ENCODE data around the gene CCL4L2. TPM values are rescaled to one million over a fixed set of nuclear protein-coding genes. Genes with fewer than 3 reads are reported as not detected.
"Not testable (repeated sequence)": the region's sequence is repeated elsewhere in the genome, so short reads cannot be mapped to it uniquely, and the experiment has no call there.

The CCL4L2 gene
- total RNA-seq, 1 experiment from 2014 or later = not detected

GRCh38 chr17:36214918-36215317, 4.1 kb downstream of the CCL4L2 start:
- in situ Hi-C loops (cut with HindIII; ENCODE audit: low pct_unique_long_range_greater_than_20kb, low sequenced_read_pairs) = no loop called here
- no peak for TF ChIP-seq CTCF (IDR thresholded peaks at IDR 0.05)
- TF ChIP-seq POLR2AphosphoS5 (IDR thresholded peaks at IDR 0.05; ENCODE audit: low read depth, low read length) = no peak
- no peak for TF ChIP-seq REST (IDR thresholded peaks at IDR 0.05; ENCODE audit: insufficient read depth in 1 of 2, low read depth in 2 of 2, low read length in 1 of 2)
- TF ChIP-seq TCF7L2 (IDR thresholded peaks at IDR 0.05; ENCODE audit: low read depth, low read length) = no peak
- TF ChIP-seq SIN3A (IDR thresholded peaks at IDR 0.05; ENCODE audit: borderline replicate concordance, insufficient read depth, low read depth, low read length) = no peak
- Histone ChIP-seq H3K9me3 (ENCODE audit: control insufficient read depth, insufficient read depth, low read depth, low read length) (no peaks in the 10 kb centered on the region), H3K27me3 (ENCODE audit: control insufficient read depth, insufficient read depth, low read length) (no peaks in the 10 kb centered on the region), H3K27ac (ENCODE audit: low read length) (no peak overlapping the region), H3K36me3 (ENCODE audit: control insufficient read depth, insufficient read depth, low read length) (no peaks in the 10 kb centered on the region), H3K4me3 (ENCODE audit: low read depth in 2 of 2, low read length in 2 of 2) (no peak overlapping the region), H3K4me1 (ENCODE audit: control insufficient read depth, insufficient read depth, low read length) (no peaks in the 10 kb centered on the region)
- POLR2A ChIA-PET = no interaction called here
- intact Hi-C loops (cut with micrococcal nuclease; ENCODE audit: unreplicated experiment) = no loop called here
- DNase-seq (ENCODE audit: low read depth, low spot score) (no peak), ATAC-seq (no peak)
- BruUV-seq (replicated peaks) = no TSS peak
- CTCF ChIA-PET = no interaction called here

GRCh38 chr17:36215406-36216308, 4.8 kb downstream of the CCL4L2 start:
- ATAC-seq = not testable (repeated sequence)

GRCh38 chr17:36219556-36219955, 8.7 kb downstream of the CCL4L2 start:
- CTCF ChIA-PET; BruUV-seq (replicated peaks); POLR2A ChIA-PET; ATAC-seq; in situ Hi-C loops (cut with HindIII; ENCODE audit: low pct_unique_long_range_greater_than_20kb, low sequenced_read_pairs); H3K4me3 ChIP-seq (ENCODE audit: low read depth in 2 of 2, low read length in 2 of 2); H3K36me3 ChIP-seq (ENCODE audit: control insufficient read depth, insufficient read depth, low read length); H3K9me3 ChIP-seq (ENCODE audit: control insufficient read depth, insufficient read depth, low read depth, low read length); intact Hi-C loops (cut with micrococcal nuclease; ENCODE audit: unreplicated experiment); DNase-seq (ENCODE audit: low read depth, low spot score); H3K27me3 ChIP-seq (ENCODE audit: control insufficient read depth, insufficient read depth, low read length); H3K4me1 ChIP-seq (ENCODE audit: control insufficient read depth, insufficient read depth, low read length); H3K27ac ChIP-seq (ENCODE audit: low read length): not testable (repeated sequence)

More at GRCh38 chr17:36215406-36216308, 4.8 kb downstream of the CCL4L2 start:
- CTCF ChIA-PET; DNase-seq (ENCODE audit: low read depth, low spot score); H3K4me3 ChIP-seq (ENCODE audit: low read depth in 2 of 2, low read length in 2 of 2); H3K36me3 ChIP-seq (ENCODE audit: control insufficient read depth, insufficient read depth, low read length); BruUV-seq (replicated peaks); H3K9me3 ChIP-seq (ENCODE audit: control insufficient read depth, insufficient read depth, low read depth, low read length); H3K27ac ChIP-seq (ENCODE audit: low read length); intact Hi-C loops (cut with micrococcal nuclease; ENCODE audit: unreplicated experiment); POLR2A ChIA-PET; in situ Hi-C loops (cut with HindIII; ENCODE audit: low pct_unique_long_range_greater_than_20kb, low sequenced_read_pairs); H3K27me3 ChIP-seq (ENCODE audit: control insufficient read depth, insufficient read depth, low read length); H3K4me1 ChIP-seq (ENCODE audit: control insufficient read depth, insufficient read depth, low read length): not testable (repeated sequence)

- intact Hi-C loops (cut with micrococcal nuclease; ENCODE audit: unreplicated experiment); BruUV-seq (replicated peaks); ATAC-seq; H3K9me3 ChIP-seq (ENCODE audit: control insufficient read depth, insufficient read depth, low read depth, low read length); CTCF ChIA-PET; H3K27ac ChIP-seq (ENCODE audit: low read length); POLR2A ChIA-PET; H3K4me3 ChIP-seq (ENCODE audit: low read depth in 2 of 2, low read length in 2 of 2); DNase-seq (ENCODE audit: low read depth, low spot score); in situ Hi-C loops (cut with HindIII; ENCODE audit: low pct_unique_long_range_greater_than_20kb, low sequenced_read_pairs); H3K27me3 ChIP-seq (ENCODE audit: control insufficient read depth, insufficient read depth, low read length); H3K36me3 ChIP-seq (ENCODE audit: control insufficient read depth, insufficient read depth, low read length); H3K4me1 ChIP-seq (ENCODE audit: control insufficient read depth, insufficient read depth, low read length): not testable (repeated sequence)
These were observed 10.1 kb downstream of the CCL4L2 start for GRCh38 chr17:36220737-36221580.

- DNase-seq (ENCODE audit: low read depth, low spot score); in situ Hi-C loops (cut with HindIII; ENCODE audit: low pct_unique_long_range_greater_than_20kb, low sequenced_read_pairs); H3K27me3 ChIP-seq (ENCODE audit: control insufficient read depth, insufficient read depth, low read length); CTCF ChIA-PET; H3K36me3 ChIP-seq (ENCODE audit: control insufficient read depth, insufficient read depth, low read length); H3K4me1 ChIP-seq (ENCODE audit: control insufficient read depth, insufficient read depth, low read length); H3K4me3 ChIP-seq (ENCODE audit: low read depth in 2 of 2, low read length in 2 of 2); ATAC-seq; H3K9me3 ChIP-seq (ENCODE audit: control insufficient read depth, insufficient read depth, low read depth, low read length); POLR2A ChIA-PET; H3K27ac ChIP-seq (ENCODE audit: low read length); intact Hi-C loops (cut with micrococcal nuclease; ENCODE audit: unreplicated experiment); BruUV-seq (replicated peaks): not testable (repeated sequence)
These were observed 10.8 kb downstream of the CCL4L2 start for GRCh38 chr17:36221581-36222100.

Data from Panc1 (cell line).